ENCODE data around the gene COL4A4.

The COL4A4 gene

GRCh38 chr2:227182765-227183164 is 18.8 kb upstream of the COL4A4 start:
- no peaks in the 10 kb centered on the region for H3K4me1 ChIP-seq (ENCODE audit: control insufficient read depth, insufficient read depth, low read length)
- H3K36me3 ChIP-seq (ENCODE audit: control insufficient read depth in 2 of 2, insufficient read depth in 1 of 2, low read length in 2 of 2), result no peaks in the 10 kb centered on the region; a peak in 1 of 3 replicates
- H3K9me3 ChIP-seq (ENCODE audit: control insufficient read depth, insufficient read depth, low read depth, low read length), result no peaks in the 10 kb centered on the region
- POLR2A ChIA-PET, result no interaction called here
- TF ChIP-seq ZNF202 (tag by site-specific recombination; IDR thresholded peaks at IDR 0.05; ENCODE audit: borderline replicate concordance) (no peak), PRDM2 (tag by site-specific recombination; IDR thresholded peaks at IDR 0.05; ENCODE audit: borderline replicate concordance) (no peak), ZNF311 (tag by site-specific recombination; IDR thresholded peaks at IDR 0.05; ENCODE audit: borderline replicate concordance) (no peak), KLF16 (tag by site-specific recombination; IDR thresholded peaks at IDR 0.05) (no peak), ZNF266 (tag by site-specific recombination; IDR thresholded peaks at IDR 0.05; ENCODE audit: low read depth) (no peak), ZNF239 (tag by site-specific recombination; IDR thresholded peaks at IDR 0.05) (no peak), ZNF132 (tag by site-specific recombination; IDR thresholded peaks at IDR 0.05; ENCODE audit: borderline replicate concordance) (no peak)
- CTCF ChIA-PET, result interaction anchor here (1.0 kb wide), 1 partner anchor 16 kb away, joined by 4 read pairs; no protein-coding TSS in a partner anchor
- H3K4me3 ChIP-seq (ENCODE audit: low read depth, low read length), result no peak overlapping the region
- no peak overlapping the region for H3K27ac ChIP-seq (ENCODE audit: extremely low read depth, low read depth, low read length)

- Histone ChIP-seq H3K27ac (ENCODE audit: extremely low read depth, low read depth, low read length) (no peak overlapping the region), H3K4me1 (ENCODE audit: control insufficient read depth, insufficient read depth, low read length) (no peaks in the 10 kb centered on the region), H3K9me3 (ENCODE audit: control insufficient read depth, insufficient read depth, low read depth, low read length) (no peaks in the 10 kb centered on the region), H3K4me3 (ENCODE audit: low read depth, low read length) (no peak overlapping the region), H3K36me3 (ENCODE audit: control insufficient read depth in 2 of 2, insufficient read depth in 1 of 2, low read length in 2 of 2) (no peaks in the 10 kb centered on the region; a peak in 1 of 3 replicates)
- POLR2A ChIA-PET, result no interaction called here
- CTCF ChIA-PET, result no interaction called here
- no peak for TF ChIP-seq ZBTB10 (tag by site-specific recombination; IDR thresholded peaks at IDR 0.05)
- TF ChIP-seq SALL2 (tag by site-specific recombination; IDR thresholded peaks at IDR 0.05; ENCODE audit: borderline replicate concordance), result no peak
- no peak for TF ChIP-seq ZNF398 (tag by site-specific recombination; IDR thresholded peaks at IDR 0.05)
- TF ChIP-seq ZNF214 (tag by site-specific recombination; IDR thresholded peaks at IDR 0.05; ENCODE audit: borderline replicate concordance), result no peak
- no peak for TF ChIP-seq ZNF155 (tag by site-specific recombination; IDR thresholded peaks at IDR 0.05)
- TF ChIP-seq BCL6B (tag by site-specific recombination; IDR thresholded peaks at IDR 0.05), result no peak
- TF ChIP-seq ZNF701 (tag by site-specific recombination; IDR thresholded peaks at IDR 0.05), result no peak
- TF ChIP-seq ZNF76 (tag by site-specific recombination; IDR thresholded peaks at IDR 0.05; ENCODE audit: borderline replicate concordance, low read depth), result no peak
- TF ChIP-seq WT1 (tag by site-specific recombination; IDR thresholded peaks at IDR 0.05), result no peak
- no peak for TF ChIP-seq ZNF280D (tag by site-specific recombination; IDR thresholded peaks at IDR 0.05)
- no peak for TF ChIP-seq ZNF292 (tag by site-specific recombination; IDR thresholded peaks at IDR 0.05; ENCODE audit: borderline replicate concordance, low read depth)
- no peak for TF ChIP-seq MEIS1 (CRISPR knock-in tag; IDR thresholded peaks at IDR 0.05; ENCODE audit: borderline replicate concordance)
- no peak for TF ChIP-seq ZNF48 (tag by site-specific recombination; IDR thresholded peaks at IDR 0.05)
Measured at GRCh38 chr2:227180770-227181169, 16.8 kb upstream of the COL4A4 start.

All from HEK293 (cell line).